Limb (tissue), 2 donors: ENCODE data around the gene EFCAB8.

Experiments used
- DNase-seq, 2 donors: peaks; one replicate each; pipeline ENCODE4 v3.0.0-alpha.2; 2016; ENCODE audit errors: extremely low spot score in 2 of 2

Gene EFCAB8

GRCh38 chr20:32985596-32985995 is 126.9 kb downstream of the EFCAB8 start:
- DNase-seq: no peak

- DNase-seq: no peak
Observed at GRCh38 chr20:32986331-32986966, 127.7 kb downstream of the EFCAB8 start.

- DNase-seq: no peak
Observed at GRCh38 chr20:32987044-32987825, 128.5 kb downstream of the EFCAB8 start.

- no peak for DNase-seq
Observed at GRCh38 chr20:32988008-32988407, 129.3 kb downstream of the EFCAB8 start.

- no peak for DNase-seq
Observed at GRCh38 chr20:32989507-32990283, 131.0 kb downstream of the EFCAB8 start.

- DNase-seq: no peak
Observed at GRCh38 chr20:32990426-32990825, 131.7 kb downstream of the EFCAB8 start.

- no peak for DNase-seq
Observed at GRCh38 chr20:32991383-32991782, 132.7 kb downstream of the EFCAB8 start.

GRCh38 chr20:32991792-32992641 is 133.3 kb downstream of the EFCAB8 start:
- no peak for DNase-seq

GRCh38 chr20:32993496-32994050 is 134.8 kb downstream of the EFCAB8 start:
- DNase-seq: no peak

GRCh38 chr20:32995802-32996201 is 137.1 kb downstream of the EFCAB8 start:
- no peak for DNase-seq

GRCh38 chr20:32997431-32997830 is 138.7 kb downstream of the EFCAB8 start:
- no peak for DNase-seq

- no peak for DNase-seq
Observed at GRCh38 chr20:32999603-33000250, 141.0 kb downstream of the EFCAB8 start.

GRCh38 chr20:33000802-33001466 is 142.2 kb downstream of the EFCAB8 start:
- DNase-seq: no peak

GRCh38 chr20:33002087-33002808 is 143.5 kb downstream of the EFCAB8 start:
- DNase-seq: no peak

GRCh38 chr20:33004141-33004751 is 145.5 kb downstream of the EFCAB8 start, which contains the start of gene SUN5:
Gene SUN5, minus strand, starts transcription at chr20:33004433. Its CDS starts 93 bp downstream, at chr20:33004340.
- DNase-seq: no peak

- DNase-seq: no peak
Observed at GRCh38 chr20:33005132-33005566, 146.4 kb downstream of the EFCAB8 start.

GRCh38 chr20:33005908-33006775 is 147.4 kb downstream of the EFCAB8 start:
- DNase-seq: no peak
